Measurements from ENCODE around the gene ZRANB1. TPM values are rescaled to one million over a fixed set of nuclear protein-coding genes. Genes with fewer than 3 reads are reported as not detected.

The ZRANB1 gene
- total and polyA plus RNA-seq, 2 experiments from 2014 or later, result 4.2 to 26.7 TPM

DNA sequence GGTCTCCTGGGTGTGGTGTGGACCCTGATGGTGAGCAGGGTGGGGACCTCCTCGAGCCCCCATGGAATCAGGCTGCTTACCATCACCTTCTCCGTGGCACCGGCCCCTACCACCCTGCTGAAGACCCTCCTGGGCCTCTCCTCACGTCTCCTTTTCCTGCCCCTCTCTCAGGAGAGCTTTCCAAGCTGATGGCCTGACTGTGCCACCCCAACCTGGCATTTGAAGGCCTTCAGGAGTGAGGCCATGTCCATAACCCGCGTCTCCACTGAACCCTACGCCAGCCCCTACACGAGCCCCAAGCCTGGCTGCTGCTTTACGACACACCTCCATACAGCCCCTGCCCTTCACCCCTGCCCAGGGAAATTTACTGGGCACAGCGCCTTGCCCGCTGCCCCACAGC lies 55.4 kb downstream of the ZRANB1 start (continued):
- TF ChIP-seq CTCF (conservative IDR thresholded peaks at IDR 0.05; ENCODE audit: low read depth in 2 of 2) (no peak), EZH2phosphoT487 (IDR thresholded peaks at IDR 0.05; ENCODE audit: unreplicated experiment) (no peak), POLR2AphosphoS5 (IDR thresholded peaks at IDR 0.05; ENCODE audit: low read depth) (no peak)
- TF ChIP-seq, protein P1, sequence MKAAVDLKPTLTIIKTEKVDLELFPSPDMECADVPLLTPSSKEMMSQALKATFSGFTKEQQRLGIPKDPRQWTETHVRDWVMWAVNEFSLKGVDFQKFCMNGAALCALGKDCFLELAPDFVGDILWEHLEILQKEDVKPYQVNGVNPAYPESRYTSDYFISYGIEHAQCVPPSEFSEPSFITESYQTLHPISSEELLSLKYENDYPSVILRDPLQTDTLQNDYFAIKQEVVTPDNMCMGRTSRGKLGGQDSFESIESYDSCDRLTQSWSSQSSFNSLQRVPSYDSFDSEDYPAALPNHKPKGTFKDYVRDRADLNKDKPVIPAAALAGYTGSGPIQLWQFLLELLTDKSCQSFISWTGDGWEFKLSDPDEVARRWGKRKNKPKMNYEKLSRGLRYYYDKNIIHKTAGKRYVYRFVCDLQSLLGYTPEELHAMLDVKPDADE (IDR thresholded peaks at IDR 0.05), result no peak
- TF ChIP-seq, protein P2, sequence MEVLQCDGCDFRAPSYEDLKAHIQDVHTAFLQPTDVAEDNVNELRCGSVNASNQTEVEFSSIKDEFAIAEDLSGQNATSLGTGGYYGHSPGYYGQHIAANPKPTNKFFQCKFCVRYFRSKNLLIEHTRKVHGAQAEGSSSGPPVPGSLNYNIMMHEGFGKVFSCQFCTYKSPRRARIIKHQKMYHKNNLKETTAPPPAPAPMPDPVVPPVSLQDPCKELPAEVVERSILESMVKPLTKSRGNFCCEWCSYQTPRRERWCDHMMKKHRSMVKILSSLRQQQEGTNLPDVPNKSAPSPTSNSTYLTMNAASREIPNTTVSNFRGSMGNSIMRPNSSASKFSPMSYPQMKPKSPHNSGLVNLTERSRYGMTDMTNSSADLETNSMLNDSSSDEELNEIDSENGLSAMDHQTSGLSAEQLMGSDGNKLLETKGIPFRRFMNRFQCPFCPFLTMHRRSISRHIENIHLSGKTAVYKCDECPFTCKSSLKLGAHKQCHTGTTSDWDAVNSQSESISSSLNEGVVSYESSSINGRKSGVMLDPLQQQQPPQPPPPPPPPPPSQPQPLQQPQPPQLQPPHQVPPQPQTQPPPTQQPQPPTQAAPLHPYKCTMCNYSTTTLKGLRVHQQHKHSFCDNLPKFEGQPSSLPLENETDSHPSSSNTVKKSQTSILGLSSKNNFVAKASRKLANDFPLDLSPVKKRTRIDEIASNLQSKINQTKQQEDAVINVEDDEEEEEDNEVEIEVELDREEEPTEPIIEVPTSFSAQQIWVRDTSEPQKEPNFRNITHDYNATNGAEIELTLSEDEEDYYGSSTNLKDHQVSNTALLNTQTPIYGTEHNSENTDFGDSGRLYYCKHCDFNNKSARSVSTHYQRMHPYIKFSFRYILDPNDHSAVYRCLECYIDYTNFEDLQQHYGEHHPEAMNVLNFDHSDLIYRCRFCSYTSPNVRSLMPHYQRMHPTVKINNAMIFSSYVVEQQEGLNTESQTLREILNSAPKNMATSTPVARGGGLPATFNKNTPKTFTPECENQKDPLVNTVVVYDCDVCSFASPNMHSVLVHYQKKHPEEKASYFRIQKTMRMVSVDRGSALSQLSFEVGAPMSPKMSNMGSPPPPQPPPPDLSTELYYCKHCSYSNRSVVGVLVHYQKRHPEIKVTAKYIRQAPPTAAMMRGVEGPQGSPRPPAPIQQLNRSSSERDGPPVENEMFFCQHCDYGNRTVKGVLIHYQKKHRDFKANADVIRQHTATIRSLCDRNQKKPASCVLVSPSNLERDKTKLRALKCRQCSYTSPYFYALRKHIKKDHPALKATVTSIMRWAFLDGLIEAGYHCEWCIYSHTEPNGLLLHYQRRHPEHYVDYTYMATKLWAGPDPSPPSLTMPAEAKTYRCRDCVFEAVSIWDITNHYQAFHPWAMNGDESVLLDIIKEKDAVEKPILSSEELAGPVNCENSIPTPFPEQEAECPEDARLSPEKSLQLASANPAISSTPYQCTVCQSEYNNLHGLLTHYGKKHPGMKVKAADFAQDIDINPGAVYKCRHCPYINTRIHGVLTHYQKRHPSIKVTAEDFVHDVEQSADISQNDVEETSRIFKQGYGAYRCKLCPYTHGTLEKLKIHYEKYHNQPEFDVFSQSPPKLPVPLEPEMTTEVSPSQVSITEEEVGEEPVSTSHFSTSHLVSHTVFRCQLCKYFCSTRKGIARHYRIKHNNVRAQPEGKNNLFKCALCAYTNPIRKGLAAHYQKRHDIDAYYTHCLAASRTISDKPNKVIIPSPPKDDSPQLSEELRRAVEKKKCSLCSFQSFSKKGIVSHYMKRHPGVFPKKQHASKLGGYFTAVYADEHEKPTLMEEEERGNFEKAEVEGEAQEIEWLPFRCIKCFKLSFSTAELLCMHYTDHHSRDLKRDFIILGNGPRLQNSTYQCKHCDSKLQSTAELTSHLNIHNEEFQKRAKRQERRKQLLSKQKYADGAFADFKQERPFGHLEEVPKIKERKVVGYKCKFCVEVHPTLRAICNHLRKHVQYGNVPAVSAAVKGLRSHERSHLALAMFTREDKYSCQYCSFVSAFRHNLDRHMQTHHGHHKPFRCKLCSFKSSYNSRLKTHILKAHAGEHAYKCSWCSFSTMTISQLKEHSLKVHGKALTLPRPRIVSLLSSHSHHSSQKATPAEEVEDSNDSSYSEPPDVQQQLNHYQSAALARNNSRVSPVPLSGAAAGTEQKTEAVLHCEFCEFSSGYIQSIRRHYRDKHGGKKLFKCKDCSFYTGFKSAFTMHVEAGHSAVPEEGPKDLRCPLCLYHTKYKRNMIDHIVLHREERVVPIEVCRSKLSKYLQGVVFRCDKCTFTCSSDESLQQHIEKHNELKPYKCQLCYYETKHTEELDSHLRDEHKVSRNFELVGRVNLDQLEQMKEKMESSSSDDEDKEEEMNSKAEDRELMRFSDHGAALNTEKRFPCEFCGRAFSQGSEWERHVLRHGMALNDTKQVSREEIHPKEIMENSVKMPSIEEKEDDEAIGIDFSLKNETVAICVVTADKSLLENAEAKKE (CRISPR knock-in tag; IDR thresholded peaks at IDR 0.05), result no peak
